HG03097 (cell line): Measurements from ENCODE around the gene UXS1.
A peak's percentile ranks its signal among the peaks of the same experiment; 100 is the strongest.

ENCODE experiments used
- ATAC-seq: cut with Tn5 transposase; IDR thresholded peaks from one replicate; pipeline ENCODE4 v1.9.1; 2021; ENCODE audit not compliant: unreplicated experiment, low FRiP score

The UXS1 gene

DNA sequence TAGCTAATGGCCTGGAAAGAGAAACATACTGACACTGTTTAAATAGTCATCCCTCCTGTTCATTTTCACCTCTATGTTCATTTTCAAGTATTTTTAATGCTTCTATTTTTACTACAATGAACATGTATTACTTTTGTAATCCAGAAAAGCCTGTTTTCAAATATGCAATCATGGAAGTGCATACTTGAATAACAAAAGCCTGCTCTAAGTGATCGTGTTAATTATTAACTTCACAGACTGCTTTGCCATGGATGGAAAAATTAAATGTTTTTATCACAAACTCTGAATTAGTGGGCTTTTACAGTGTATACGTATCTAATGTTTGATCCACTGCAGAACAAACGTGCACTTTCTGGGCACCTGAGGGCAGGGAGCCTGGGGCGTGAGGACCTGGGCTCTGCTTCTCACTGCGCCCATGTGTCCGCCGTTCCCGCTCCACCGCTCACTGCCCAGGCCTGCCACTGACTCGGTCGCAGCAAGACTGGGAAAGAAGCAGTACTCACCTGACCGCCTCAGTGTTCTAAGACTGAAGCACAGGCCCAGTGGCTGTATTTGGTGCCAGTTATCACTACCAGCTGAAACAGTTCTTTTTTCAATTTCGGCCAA lies 80.6 kb downstream of the UXS1 start:
- no peak for ATAC-seq

DNA sequence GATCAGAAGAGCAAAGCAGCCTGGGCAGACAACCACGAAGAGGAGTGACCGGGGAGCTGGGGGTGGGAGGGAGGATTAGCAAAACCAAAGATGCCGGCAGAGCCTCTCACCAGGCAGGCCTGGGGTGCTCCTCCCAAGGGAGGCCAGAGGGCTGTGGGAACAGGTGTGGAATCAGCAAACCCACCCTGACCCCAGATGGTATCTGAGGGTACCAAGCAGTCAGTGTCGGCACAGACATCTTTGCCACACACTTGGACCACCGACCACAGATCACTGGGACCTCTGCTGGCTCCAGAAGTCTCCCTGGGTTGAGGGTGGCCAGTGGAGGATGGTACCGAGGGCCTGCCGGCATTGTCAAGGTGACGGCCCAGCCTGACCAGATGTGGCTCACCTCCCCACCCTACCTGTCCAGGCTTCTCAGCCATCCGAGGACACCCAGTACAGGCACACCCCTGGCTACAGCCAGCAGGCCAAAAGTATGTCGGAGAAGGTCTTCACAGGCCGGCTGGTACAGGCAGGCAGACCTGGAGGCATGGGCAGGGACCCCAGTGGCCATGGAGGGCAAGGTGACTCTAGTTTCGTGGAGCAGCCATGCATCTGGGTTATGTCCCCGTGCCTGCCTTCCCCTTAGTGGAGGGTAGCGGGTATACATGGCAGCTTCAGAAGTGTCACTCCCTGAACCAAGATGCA lies 82.1 kb downstream of the UXS1 start:
- ATAC-seq, result no peak

DNA sequence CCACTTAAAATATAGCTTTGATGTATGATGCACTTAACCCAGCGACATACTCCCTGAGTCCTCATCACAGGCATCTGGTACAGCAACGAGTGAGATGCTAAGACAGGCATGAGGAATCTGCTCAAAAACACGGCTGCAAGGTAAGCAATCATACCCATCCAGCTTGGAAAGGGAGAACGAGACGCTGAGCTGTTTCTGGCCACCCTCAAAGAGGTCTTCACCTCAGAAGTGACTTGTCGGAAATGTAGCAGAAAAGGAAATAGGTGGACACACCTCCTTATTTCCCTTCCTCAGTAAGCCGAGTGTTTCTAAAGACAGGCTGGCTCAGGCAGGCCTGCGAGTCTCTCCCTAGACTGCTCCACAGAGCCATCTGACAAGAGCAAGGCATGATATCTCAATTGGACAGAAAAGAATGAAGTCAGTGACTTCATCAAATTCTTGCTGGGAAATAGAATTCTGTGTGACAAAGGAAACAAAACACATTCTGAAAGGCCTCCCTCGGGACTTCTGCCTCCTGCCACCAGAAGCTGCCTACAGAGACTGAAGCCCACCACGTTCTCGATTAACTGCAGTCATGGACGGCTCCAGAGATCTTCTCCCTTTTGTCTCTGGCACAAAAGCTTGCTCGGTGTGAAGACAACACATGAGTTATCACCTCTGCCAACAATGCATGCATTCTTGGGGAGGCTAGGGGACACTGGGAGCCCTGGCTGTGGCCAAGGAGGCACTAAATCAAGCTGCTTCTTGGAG lies 84.3 kb downstream of the UXS1 start:
- ATAC-seq, result no peak

DNA sequence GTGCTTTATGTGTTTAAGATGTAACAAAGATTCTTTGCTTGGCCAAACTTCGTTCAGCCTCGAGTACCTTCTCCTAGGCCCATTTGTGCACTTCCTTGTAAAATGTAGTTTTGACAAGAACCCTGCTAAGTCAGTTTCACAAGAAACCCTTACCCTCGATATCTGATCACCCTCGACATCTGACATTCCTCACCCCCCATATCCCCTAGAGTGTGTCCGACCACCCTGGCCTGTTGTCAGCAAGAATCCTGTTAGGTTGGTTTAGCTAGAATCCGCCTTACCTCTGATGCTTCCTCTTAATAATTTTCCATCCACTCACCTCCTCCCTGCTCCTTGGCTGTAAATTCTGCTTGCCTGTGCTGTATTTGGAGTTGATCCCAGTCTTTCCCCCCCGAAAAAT lies 85.3 kb downstream of the UXS1 start:
- no peak for ATAC-seq

DNA sequence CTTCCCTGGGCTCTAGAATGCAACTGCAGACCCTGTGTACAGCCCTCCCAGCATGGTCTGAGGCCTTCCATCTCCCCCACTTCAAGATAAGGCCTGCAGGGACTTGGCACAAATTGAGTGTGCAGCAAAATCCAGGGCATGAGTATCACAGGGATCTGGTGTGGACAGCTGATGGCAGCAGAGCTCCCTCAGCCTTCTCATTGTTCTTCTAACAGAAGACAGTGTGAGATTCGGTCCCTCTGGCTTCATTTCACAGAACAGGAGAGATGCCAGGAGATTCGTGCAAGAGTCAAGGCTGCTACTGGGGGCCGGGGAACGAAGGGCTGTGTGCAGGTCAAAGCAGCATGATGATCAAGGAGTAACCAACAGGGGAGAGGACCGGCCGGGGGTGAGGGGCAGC lies 85.8 kb downstream of the UXS1 start:
- no peak for ATAC-seq

DNA sequence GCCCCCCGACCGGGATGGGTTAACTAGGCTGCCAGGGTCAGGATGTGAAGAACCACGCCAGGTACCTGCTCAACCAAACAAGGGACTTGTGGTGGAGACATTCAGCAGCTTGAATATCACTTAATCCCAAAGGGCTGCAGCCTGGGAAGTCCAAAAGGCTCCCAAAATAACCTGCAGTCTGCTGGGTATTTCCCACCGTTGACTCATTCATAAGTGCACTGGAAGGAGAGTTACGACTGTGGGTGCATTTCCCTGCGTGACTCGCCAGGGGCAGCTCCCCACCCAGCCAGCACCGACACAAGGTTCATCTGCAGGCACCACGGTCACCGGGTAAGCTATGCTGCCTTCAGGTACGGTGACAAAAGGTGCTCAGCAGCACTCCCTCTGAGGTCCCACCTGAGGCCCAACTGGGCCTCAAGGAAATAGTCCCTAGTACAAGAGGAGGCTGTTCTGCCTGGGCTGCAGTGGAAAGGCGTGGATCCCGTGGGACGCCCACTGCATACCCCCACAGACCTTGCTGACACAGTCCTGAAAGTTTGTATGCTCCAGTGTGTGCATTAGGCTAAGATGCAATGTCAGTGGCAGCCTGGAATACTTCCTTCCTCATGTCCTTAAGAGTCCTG lies 86.5 kb downstream of the UXS1 start:
- peak; percentile 60 for ATAC-seq

DNA sequence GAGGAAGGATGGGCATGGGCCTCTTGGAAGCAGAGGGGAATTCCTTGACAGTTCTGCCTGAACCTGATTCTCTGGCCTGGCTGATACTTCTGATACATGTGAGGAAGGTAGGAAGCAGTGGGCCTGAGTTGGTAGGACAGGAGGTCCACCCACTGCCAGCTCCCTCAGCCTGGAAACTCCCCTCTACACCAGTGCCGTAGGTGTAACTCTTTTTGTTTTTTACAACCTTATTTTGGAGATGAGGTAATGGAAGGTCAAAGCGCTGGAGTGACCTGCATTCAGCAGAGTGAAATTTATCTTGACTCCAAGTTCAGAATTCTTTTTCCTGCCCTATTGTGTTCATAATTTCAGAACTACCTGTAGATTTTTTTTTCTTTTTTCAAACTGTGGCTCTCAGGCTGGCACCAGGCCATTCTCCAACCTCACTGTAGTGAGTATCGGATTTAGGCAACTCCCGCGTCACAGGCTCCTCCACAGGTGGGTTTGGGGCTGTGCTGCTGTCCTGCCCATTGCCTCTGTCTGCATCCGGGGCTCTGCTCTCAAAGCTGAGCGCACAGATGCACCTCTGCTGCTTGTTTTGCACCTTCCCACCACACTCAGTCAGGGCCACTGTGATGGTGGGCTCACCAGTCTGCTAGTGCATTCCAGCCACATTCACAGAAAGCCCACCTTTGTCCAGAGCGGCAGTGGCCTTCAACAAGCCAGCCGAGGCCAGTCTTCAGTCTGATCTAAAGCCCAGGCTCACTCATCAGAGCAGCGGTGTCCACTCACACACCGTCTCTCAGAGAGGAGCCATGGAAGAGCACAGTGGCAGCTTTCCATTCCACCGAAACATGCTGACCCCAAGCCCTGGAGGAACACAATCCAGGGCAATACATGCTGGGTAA lies 87.2 kb downstream of the UXS1 start:
- no peak for ATAC-seq

DNA sequence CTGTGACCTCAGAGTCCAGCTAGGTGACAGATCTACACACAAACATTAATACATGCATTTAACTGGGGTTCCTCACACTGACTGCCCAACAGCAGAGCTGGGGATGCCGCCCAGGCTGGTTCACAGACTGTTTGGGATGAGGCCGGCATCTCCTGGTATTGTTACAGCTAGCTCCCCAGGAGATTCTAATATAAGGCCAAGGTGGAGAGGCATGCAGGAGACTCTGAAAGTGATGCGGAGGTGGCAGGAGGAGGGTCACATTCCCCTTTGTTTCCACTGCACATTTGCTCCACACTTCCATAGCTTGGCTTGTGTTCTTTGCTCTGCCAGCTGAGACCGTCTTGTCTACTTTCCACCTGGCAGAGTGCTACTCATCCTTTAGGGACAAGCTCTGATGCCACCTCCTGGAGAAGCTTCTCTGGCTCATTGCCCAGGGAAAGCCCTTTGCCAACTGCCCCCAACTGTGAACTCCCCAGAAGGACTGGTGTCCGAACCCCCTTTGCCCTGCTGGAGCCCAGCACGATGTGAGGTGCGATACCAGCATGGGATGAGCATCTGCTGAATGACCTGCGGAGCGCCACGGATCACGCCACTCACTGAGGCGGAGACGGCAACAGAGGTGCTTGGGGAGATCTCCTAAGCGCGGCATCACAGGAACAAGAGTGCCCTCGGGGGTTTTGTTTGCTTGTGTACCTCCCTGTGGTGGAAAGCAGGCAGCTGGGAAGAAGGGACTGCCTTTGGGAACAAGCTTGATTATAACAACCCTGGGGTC lies 88.8 kb downstream of the UXS1 start:
- ATAC-seq, result no peak

DNA sequence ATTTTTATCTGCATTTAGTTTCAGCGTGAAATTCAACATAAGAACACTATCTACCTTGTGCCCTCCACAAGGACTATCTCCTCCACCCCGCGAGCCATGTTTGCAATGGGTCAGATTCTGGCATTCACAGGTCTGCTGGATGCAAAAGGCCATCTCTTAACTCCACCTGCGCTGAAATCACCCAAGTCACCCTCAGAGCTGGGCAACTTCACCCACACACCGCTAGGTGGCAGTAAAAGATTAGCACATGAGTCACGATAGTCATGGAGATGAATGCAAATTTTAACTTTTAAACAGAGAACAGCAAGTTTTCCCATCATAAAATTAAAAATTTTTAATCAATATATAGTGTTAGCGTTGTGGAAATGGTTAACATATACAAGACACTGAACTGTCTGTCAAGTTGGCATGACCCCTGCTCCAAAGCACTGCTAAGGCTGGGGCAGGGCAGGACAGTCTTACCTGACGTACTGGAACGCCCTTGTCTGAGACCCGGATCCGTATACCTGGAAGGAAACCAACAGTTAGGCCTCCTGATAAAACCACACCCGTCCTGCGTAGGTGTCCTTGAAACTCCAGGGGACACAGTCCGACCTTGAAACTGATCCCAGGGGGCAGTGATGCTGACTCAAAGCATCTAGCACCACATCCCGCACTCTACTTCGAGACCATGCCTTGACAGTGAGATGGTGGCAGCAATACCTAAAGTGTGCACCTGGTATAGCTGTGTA lies 89.6 kb downstream of the UXS1 start:
- ATAC-seq, result no peak

DNA sequence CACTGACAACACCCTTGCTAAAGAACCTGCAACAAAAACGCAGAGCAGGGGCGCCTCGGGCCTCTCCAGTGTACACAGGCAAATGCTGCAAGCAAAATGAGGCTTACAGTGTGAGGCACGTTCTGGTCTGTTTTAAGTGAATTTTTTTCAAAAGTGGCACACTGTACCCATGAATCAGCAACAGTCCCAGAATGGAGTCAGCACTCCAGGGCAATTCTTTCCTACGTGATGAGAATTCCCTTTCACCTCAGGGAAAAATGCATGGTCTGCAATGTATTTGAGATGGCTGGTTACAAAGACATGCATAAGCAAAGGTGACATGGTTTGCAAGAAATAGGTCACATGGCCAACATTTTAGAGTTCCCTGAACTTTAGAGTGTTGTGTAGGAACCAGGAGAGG lies 94.4 kb downstream of the UXS1 start:
- ATAC-seq, result no peak

DNA sequence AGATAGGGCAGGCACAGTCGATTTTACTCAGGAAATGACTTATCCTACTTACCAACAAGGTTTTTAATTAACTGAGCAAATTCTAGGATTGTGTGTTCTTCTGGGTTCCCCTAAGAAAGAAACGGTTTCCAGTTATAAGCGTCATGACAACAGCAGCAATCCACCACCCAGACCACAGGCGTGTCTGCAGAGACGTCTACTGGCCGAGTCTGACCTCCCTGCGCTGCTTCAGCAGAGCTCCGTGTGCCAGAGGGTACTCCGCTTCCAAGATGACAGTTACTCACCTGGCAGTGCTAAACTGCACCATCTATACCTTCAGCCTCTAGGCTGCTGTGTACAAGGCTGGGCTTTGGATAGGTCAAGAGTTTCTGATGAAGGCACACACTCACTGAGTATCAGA lies 95.4 kb downstream of the UXS1 start:
- ATAC-seq, result no peak

DNA sequence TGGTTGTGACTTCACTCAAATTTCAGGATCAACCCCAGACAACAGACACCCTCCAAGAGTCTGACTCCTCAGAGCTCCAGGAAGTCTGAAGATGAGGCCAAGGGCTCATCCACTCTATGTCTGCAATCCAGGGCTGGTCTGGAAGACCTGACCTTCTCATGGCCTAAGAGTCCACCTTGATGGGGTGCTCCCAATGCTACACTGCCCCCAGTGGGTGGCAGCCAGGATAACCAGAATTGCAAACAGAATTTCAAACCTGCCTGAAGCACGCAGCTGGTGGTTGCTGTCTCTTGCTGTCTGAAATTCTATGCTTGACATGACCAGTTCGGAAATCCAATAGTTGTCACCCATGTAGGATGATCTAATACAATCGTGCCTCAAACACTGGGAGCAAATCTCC lies 96.0 kb downstream of the UXS1 start:
- ATAC-seq, result no peak

DNA sequence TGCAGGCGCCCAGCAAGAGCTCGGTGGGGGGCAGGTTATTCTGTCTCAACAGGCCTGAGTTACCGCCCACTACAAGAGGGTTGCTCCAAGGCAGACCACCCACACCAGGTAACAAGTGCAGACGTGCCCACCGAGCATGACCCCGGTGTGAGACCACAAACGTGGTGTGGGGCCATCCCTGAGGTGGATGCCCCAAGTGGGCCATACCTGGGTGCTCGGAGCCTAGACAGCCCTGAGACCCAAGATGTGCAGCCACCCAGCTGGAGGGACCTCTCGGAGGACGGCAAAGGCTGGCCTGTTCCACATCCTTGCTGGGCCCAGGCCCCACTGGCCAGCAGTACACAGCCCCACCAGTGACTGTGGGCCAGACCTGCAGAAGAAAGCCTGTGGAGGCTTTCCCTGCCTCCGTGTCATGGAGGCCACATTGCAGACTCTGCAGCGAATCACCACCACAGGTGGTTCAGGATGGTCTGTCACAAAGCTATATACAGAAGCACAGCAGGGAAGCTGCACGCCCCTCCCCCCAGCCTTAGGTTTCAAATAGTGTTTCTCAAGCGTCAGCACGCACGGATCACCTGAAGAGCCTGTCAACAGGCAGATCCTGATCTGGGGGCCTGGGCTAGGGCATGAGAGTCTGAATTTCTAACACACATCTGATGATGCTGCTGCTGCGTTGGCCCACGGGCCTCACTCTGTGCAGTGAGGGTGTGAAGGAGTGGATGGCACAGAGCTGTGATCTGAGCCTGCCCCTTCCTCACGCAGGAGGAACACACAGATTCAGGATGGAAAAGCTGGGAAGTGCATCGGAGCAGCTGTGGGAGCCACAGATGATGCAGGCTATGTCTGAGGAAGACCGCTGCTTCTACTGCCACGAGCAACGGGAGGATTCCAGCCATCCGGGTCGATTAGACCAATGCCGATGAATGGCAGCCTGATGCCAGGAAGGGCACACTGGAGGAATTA lies 96.8 kb downstream of the UXS1 start:
- ATAC-seq, result no peak

DNA sequence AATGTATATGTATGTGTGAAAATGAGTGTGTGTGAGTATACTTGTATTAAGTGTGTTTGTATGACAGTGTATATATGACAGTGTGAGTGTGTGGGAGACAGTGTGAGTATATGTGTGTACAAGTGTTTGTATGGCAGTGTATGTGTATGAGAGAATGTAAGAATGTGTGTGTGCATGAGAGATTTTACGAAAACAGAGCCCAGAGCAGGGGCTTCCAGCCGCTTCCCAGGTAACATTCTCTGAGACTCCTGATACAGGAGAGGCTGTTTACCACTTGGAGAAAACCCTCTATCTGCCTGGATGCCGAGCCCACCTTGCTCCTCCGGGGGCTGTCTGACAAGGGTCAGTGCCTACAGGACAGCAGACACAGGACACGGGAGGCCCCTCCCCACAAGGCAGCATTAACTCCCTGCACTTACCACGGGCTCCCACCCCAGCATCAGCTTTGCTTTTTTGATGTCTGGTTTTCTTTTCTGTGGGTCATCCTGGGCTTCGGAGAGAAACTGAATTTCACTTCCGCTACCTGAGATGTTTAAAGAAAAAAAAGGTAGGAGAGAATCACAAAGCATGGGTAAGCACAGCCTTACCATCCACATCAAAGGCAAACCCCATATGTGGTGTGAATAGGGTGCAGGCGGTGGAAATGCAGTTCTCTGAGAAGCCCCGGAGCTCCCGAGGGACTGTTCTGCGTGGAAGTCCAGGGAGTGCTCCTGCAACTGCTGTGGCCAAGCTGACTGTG lies 97.6 kb downstream of the UXS1 start:
- no peak for ATAC-seq

DNA sequence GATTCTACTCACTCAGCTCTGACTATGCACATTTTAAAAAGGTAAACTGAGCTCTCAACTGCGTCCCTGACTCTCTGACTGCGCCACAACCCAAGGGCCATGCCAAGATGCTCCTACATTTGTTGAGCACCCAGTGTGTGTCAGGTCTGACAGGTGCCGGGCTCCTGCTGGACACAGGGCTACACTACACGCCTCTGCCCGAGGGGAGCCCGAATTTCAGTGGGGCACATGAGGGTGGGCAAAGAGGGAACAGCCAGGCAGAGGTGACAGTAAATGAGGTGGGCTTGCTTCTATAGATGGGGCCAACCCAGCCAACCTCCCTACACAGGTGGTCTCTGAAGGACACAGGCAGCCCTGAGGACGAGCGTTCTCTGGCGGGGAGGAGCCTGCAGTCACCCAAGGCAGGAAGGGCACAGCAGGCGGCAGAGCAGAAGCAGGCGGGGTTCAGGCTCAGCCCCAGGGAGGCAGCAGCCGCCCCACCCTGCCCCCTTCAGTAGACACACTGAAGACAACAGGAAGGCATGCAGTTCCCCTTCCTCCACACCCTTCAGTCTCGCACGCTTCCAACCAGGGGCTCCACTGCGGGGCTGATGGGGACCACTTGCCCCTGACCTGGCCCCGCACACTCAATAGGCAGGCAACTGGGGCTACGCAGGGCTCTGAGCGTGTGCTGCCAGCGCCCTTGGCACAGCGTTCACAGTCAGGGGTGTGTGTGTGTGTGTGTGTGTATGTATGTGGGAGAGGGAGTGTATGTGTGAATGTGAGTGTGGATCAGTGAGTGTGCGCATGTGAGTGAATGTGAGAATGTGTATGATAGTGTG lies 98.4 kb downstream of the UXS1 start:
- no peak for ATAC-seq

DNA sequence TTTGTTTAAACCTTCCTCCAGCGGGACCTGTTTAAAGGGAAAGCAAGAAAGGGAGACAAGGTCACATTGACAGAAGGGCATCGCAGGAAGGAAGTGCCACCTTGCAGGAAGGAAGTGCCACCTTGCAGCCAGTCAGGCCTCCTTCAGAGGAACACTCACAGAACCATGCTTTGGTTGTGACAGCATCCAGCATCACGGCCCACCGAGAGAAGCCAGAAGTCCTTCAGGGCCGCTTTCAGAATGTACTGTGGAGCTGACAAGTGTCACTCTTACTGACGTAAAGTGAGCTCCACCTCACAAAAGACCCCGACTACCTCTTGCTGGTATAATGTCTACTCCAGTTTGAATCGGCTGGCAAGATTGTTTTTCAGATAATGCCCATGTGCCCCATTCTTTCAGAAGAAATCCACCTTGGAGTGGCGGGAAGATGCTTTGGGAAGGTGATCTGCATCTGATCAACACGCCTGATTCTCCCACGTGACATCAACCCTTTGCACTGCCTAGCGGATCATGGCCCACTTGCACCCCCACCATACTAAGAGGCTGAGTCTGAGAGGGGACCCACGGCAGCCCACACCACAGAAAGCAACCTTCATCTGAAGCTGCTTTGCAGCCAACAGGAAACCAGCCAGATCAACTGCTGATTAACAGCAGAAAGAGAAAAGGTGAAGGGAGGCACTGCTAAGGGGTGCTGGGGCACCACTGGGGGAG lies 99.8 kb downstream of the UXS1 start:
- no peak for ATAC-seq
